ENCODE measurements around the gene TLCD3A. TPM values are rescaled to one million over a fixed set of nuclear protein-coding genes. Genes with fewer than 3 reads are reported as not detected.

Gene TLCD3A
- total RNA-seq: 0.67 TPM
- polyA plus RNA-seq: under 1 TPM; 0.17 to 0.51 (median 0.35) TPM

DNA sequence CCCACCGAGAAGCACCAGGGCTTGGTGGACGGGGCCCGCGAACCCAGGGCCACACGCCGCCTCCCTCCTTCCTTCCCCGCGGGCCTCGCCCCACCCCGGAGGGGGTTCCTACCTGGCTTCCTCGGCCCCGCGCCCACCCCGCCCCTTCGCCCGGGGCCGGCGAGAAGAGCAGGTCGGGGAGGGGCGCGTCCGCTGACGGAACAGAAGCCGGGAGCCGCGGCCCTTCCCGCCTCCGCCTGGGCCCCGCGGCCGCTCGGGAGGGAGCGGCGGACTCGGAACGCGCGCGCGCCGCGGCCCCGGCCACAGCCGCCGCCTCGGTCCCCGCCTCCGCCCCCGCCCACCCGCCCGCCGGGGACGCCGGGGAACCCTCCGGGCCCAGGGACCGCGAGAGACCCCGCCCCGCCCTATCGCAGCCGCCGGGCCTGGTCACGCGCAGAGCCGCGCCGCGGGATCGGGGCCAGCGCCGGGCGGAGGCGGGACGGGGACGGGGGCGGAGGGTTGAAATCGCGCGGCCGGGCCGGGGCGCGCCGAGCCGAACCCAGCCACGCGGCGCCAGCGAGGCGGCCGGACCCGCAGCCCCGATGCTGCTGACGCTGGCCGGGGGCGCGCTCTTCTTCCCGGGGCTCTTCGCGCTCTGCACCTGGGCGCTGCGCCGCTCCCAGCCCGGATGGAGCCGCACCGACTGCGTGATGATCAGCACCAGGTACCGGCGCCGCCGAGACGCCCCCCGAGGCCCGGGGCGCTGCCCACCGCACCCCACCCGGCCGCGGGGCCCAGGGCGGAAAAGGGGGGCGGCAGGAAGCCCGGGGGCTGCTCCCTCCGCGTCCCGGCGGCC lies at the start of gene TLCD3A:
TSS of gene TLCD3A (plus strand) at position 530 of the 835 bp plus-strand sequence. CDS start at position 582, 52 bp downstream.
- Mint-ChIP-seq H3K27me3 (peaks cover 30% of the 10 kb centered on the region), H3K9me3 (no peaks in the 10 kb centered on the region), H3K27ac (no peak within 1 kb of the TSS), H3K4me1 (peaks cover 0 to 11% (median 3%) of the 10 kb centered on the region in 4 donors), H3K4me3 (peak within 1 kb of the TSS; percentile 81 to 89 (median 85)), H3K36me3 (no peaks in the 10 kb centered on the region)
- no peak within 1 kb of the TSS for H3K27ac ChIP-seq (ENCODE audit: insufficient read depth, low read length, poor library complexity, severe bottlenecking)
- no peaks in the 10 kb centered on the region for H3K9me3 ChIP-seq (ENCODE audit: control insufficient read depth in 2 of 2, low read length in 2 of 2)
- no peak within 1 kb of the TSS for H3K4me3 ChIP-seq (ENCODE audit: low read depth, low read length)
- H3K36me3 ChIP-seq (ENCODE audit: control insufficient read depth, insufficient read depth, low read length): no peaks in the 10 kb centered on the region
- peaks cover 11% of the 10 kb centered on the region for H3K27me3 ChIP-seq (ENCODE audit: control insufficient read depth, insufficient read depth, low read length)
- peak; percentile 20 to 32 (median 21) for DNase-seq
- ATAC-seq (ENCODE audit: low read depth in 2 of 2): peak; percentile 48 to 66
- peaks cover 13% of the 10 kb centered on the region for H3K4me1 ChIP-seq (ENCODE audit: control insufficient read depth, insufficient read depth, low read length, poor library complexity, severe bottlenecking)

- Histone ChIP-seq H3K27me3 (ENCODE audit: control insufficient read depth, insufficient read depth, low read length) (no peaks in the 10 kb centered on the region), H3K4me1 (ENCODE audit: control insufficient read depth, insufficient read depth, low read length, poor library complexity, severe bottlenecking) (peaks cover 5% of the 10 kb centered on the region), H3K4me3 (ENCODE audit: low read depth, low read length) (no peak overlapping the region), H3K9me3 (ENCODE audit: control insufficient read depth in 2 of 2, low read length in 2 of 2) (no peaks in the 10 kb centered on the region), H3K36me3 (ENCODE audit: control insufficient read depth, insufficient read depth, low read length) (peaks cover 13% of the 10 kb centered on the region), H3K27ac (ENCODE audit: insufficient read depth, low read length, poor library complexity, severe bottlenecking) (no peak overlapping the region)
- Mint-ChIP-seq H3K27me3 (no peaks in the 10 kb centered on the region), H3K9me3 (peaks cover 0 to 2% (median 0%) of the 10 kb centered on the region in 7 donors), H3K4me3 (peak overlapping the region in 1 of 4 donors; percentile 28), H3K27ac (peak overlapping the region; percentile 9 to 69 (median 68)), H3K36me3 (peaks cover 16% of the 10 kb centered on the region), H3K4me1 (peaks cover 17 to 27% (median 22%) of the 10 kb centered on the region in 4 donors)
- ATAC-seq (ENCODE audit: low read depth in 2 of 2): no peak
- no peak for DNase-seq
Measured at GRCh38 chr17:683040-683439, 49.4 kb upstream of the TLCD3A start.

DNA sequence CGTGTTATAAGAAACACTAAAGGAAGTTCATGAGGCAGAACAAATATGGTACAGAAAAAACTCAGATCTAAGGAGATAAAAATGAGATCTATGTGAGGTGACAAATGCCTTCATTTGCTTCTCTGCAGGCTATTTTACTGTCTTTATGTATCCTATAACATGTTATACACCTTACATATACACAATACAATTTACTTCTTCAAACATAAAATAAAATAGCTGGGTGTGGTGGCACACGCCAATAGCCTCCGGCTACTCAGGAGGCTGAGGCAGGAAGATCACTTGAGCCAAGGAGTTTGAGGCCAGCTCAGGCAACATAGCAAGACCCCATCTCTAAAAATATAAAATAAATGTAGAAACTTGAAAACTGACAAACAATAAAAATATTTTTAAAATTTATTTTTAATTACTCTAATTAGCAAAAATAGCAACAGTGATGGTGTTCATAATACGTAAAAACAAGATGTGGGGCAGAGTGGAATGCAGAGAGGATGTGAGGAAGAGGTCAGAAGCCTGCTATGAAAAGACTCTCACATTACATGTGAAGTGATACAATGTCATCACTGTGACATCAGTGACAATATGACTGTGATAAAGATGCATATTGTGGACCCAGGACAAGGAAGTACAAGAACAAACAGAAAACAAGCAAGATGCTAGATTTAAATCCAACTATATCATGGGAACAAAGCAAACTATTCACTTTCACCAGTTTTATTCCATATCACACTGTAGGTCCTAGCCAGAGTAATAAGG lies 48.7 kb upstream of the TLCD3A start:
- peaks cover 20% of the 10 kb centered on the region for H3K36me3 Mint-ChIP-seq
- Histone ChIP-seq H3K4me1 (ENCODE audit: control insufficient read depth, insufficient read depth, low read length, poor library complexity, severe bottlenecking) (peaks cover 5% of the 10 kb centered on the region), H3K4me3 (ENCODE audit: low read depth, low read length) (no peak overlapping the region), H3K9me3 (ENCODE audit: control insufficient read depth in 2 of 2, low read length in 2 of 2) (no peaks in the 10 kb centered on the region), H3K27ac (ENCODE audit: insufficient read depth, low read length, poor library complexity, severe bottlenecking) (no peak overlapping the region), H3K27me3 (ENCODE audit: control insufficient read depth, insufficient read depth, low read length) (no peaks in the 10 kb centered on the region), H3K36me3 (ENCODE audit: control insufficient read depth, insufficient read depth, low read length) (peaks cover 13% of the 10 kb centered on the region)
- H3K9me3 Mint-ChIP-seq: peaks cover 0 to 2% (median 0%) of the 10 kb centered on the region in 7 donors
- DNase-seq: no peak
- H3K27ac Mint-ChIP-seq: peak overlapping the region in 2 of 3 donors; percentile 2 to 69
- no peaks in the 10 kb centered on the region for H3K27me3 Mint-ChIP-seq
- H3K4me1 Mint-ChIP-seq: peaks cover 17 to 27% (median 24%) of the 10 kb centered on the region in 4 donors
- ATAC-seq (ENCODE audit: low read depth in 2 of 2): no peak
- no peak overlapping the region for H3K4me3 Mint-ChIP-seq

DNA sequence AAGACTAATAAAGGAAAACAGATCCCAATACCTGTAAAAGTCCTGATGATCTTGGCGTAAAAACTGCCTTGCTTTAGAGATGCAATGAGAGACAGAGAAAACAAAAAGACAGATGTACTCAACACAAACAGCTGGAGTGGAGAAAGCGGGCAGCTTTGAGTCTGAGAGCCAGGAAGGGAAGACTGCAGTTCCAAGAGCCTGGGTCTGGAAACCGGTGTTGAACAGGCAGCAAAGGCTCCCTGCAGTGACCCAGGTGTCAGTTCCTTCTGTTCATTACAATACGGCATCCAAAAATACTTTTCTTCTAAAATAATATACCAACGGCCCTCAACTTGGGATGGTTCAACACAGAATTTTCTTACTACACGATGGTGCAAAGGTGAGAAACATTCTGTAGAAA lies 47.4 kb upstream of the TLCD3A start:
- DNase-seq: no peak
- H3K9me3 Mint-ChIP-seq: peaks cover 0 to 2% (median 0%) of the 10 kb centered on the region in 7 donors
- ATAC-seq (ENCODE audit: low read depth in 2 of 2): no peak
- peaks cover 18% of the 10 kb centered on the region for H3K36me3 ChIP-seq (ENCODE audit: control insufficient read depth, insufficient read depth, low read length)
- no peaks in the 10 kb centered on the region for H3K27me3 ChIP-seq (ENCODE audit: control insufficient read depth, insufficient read depth, low read length)
- H3K27ac Mint-ChIP-seq: no peak overlapping the region
- H3K27ac ChIP-seq (ENCODE audit: insufficient read depth, low read length, poor library complexity, severe bottlenecking): no peak overlapping the region
- no peaks in the 10 kb centered on the region for H3K9me3 ChIP-seq (ENCODE audit: control insufficient read depth in 2 of 2, low read length in 2 of 2)
- H3K36me3 Mint-ChIP-seq: peaks cover 19% of the 10 kb centered on the region
- H3K4me3 Mint-ChIP-seq: no peak overlapping the region
- H3K4me3 ChIP-seq (ENCODE audit: low read depth, low read length): no peak overlapping the region
- peaks cover 5% of the 10 kb centered on the region for H3K4me1 ChIP-seq (ENCODE audit: control insufficient read depth, insufficient read depth, low read length, poor library complexity, severe bottlenecking)
- H3K4me1 Mint-ChIP-seq: peaks cover 17 to 27% (median 24%) of the 10 kb centered on the region in 4 donors
- no peaks in the 10 kb centered on the region for H3K27me3 Mint-ChIP-seq

DNA sequence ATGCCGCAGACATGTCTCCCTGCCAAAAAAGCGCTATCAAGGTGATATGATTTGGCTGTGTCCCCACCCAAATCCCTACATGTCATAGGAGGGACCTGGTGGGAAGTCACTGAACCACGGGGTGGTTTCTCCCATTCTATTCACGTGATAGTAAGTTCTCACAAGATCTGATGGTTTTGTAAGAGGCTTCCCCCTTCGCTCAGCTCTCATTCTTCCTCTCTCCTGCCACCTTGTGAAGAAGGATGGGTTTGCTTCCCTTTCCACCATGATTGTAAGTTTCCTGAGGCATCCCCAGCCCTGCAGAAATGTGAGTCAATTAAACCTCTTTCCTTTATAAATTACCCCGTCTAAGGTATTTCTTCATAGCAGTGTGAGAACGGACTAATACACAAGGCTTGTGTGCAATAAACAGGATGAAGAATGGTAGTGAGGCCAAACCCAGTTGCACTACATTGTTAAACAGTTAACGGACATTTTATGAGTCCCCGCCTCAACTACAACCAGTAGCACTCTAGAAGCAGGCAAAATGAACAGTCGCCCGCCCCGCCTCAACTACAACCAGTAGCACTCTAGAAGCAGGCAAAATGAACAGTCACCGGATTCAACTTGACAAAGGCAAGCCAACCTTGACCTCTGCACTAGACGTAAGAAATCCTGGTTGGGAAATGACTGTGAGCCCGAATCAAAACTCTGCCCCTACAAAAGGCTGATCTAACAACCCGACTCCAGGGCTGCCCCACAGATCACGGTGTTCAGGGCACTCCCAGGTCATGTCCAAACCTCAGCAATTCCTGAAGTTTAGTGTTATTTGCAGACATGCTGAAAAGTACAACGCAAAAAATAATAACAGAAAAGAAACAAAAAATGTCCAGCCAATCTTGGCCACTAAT lies 44.1 kb upstream of the TLCD3A start:
- Mint-ChIP-seq H3K27me3 (no peaks in the 10 kb centered on the region), H3K4me1 (peaks cover 0 to 12% (median 7%) of the 10 kb centered on the region in 4 donors), H3K9me3 (peaks cover 0 to 2% (median 0%) of the 10 kb centered on the region in 7 donors), H3K4me3 (no peak overlapping the region), H3K27ac (peak overlapping the region in 2 of 3 donors; percentile 21 to 33), H3K36me3 (peaks cover 25% of the 10 kb centered on the region)
- DNase-seq: peak in 2 of 3 donors; percentile 12 to 43
- Histone ChIP-seq H3K9me3 (ENCODE audit: control insufficient read depth in 2 of 2, low read length in 2 of 2) (no peaks in the 10 kb centered on the region), H3K27ac (ENCODE audit: insufficient read depth, low read length, poor library complexity, severe bottlenecking) (no peak overlapping the region), H3K4me1 (ENCODE audit: control insufficient read depth, insufficient read depth, low read length, poor library complexity, severe bottlenecking) (no peaks in the 10 kb centered on the region), H3K27me3 (ENCODE audit: control insufficient read depth, insufficient read depth, low read length) (no peaks in the 10 kb centered on the region), H3K4me3 (ENCODE audit: low read depth, low read length) (no peak overlapping the region), H3K36me3 (ENCODE audit: control insufficient read depth, insufficient read depth, low read length) (peaks cover 37% of the 10 kb centered on the region)
- ATAC-seq (ENCODE audit: low read depth in 2 of 2): no peak

GRCh38 chr17:689556-690275 lies 42.7 kb upstream of the TLCD3A start:
- Histone ChIP-seq H3K4me1 (ENCODE audit: control insufficient read depth, insufficient read depth, low read length, poor library complexity, severe bottlenecking) (no peaks in the 10 kb centered on the region), H3K36me3 (ENCODE audit: control insufficient read depth, insufficient read depth, low read length) (peaks cover 48% of the 10 kb centered on the region), H3K27ac (ENCODE audit: insufficient read depth, low read length, poor library complexity, severe bottlenecking) (no peak overlapping the region), H3K4me3 (ENCODE audit: low read depth, low read length) (no peak overlapping the region), H3K9me3 (ENCODE audit: control insufficient read depth in 2 of 2, low read length in 2 of 2) (no peaks in the 10 kb centered on the region), H3K27me3 (ENCODE audit: control insufficient read depth, insufficient read depth, low read length) (no peaks in the 10 kb centered on the region)
- ATAC-seq (ENCODE audit: low read depth in 2 of 2): no peak
- H3K36me3 Mint-ChIP-seq: peaks cover 27% of the 10 kb centered on the region
- H3K4me3 Mint-ChIP-seq: no peak overlapping the region
- no peaks in the 10 kb centered on the region for H3K27me3 Mint-ChIP-seq
- peak overlapping the region in 2 of 3 donors; percentile 41 to 54 for H3K27ac Mint-ChIP-seq
- H3K4me1 Mint-ChIP-seq: peaks cover 0 to 5% (median 3%) of the 10 kb centered on the region in 4 donors
- no peak for DNase-seq
- H3K9me3 Mint-ChIP-seq: no peaks in the 10 kb centered on the region

Measured in CD4-positive, CD25-positive, alpha-beta regulatory T cell (primary cell).